ENCODE data around the gene ENC1. TPM values are rescaled to one million over a fixed set of nuclear protein-coding genes. Genes with fewer than 3 reads are reported as not detected.

ENC1 gene
- total RNA-seq, 1 donor from 2014 or later = 1.2 TPM

DNA sequence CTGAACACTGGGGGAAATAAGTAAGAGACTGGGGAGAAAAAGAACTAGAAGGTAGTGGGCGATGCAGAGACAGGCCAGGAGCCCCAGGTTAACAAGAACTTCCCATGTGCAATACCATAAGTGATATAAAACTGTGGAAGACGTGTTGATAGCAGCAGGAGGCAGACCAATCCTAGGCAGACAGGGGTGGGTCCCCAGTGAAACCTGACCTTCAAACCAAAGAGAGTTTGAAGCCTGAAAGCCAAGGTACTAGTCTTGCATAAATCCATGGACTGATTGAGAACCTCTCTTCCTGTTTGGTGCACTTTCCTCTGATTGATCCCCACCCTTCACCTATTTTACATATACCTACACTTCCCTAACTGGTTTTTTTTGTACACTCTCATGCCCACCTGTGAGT, 29.3 kb upstream of the ENC1 start:
- Mint-ChIP-seq H3K36me3 (ENCODE audit: low read depth) (no peaks in the 10 kb centered on the region), H3K27ac (no peak overlapping the region), H3K27me3 (peaks cover 31% of the 10 kb centered on the region), H3K9me3 (no peaks in the 10 kb centered on the region), H3K4me3 (no peak overlapping the region), H3K4me1 (no peaks in the 10 kb centered on the region)
- intact Hi-C loops (cut with micrococcal nuclease) = loop anchor here (5.0 kb wide), 1 partner anchor 72 kb away; no protein-coding TSS in a partner anchor
- no peak for DNase-seq

DNA sequence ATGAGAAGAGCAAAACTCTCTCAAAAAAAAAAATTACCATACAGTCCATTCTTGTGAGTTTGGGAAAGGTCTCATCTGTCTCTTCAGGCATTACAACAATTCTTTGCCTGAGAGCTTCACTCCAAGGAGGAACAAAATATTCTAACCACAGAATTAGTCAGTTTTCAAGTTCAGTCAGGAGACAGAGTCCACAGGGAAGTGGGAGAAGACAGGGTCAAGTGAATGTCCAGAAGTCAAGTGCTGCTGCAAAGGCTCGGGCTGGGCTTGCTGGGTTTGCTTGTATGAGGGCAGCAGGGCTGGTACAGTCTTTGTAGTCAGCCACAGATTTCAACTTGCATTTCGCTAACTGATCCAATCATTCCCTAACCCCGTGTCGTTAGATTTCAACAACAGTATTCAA, 26.9 kb upstream of the ENC1 start:
- peaks cover 31% of the 10 kb centered on the region for H3K27me3 Mint-ChIP-seq
- no peaks in the 10 kb centered on the region for H3K9me3 Mint-ChIP-seq
- no peaks in the 10 kb centered on the region for H3K4me1 Mint-ChIP-seq
- H3K4me3 Mint-ChIP-seq = no peak overlapping the region
- no peaks in the 10 kb centered on the region for H3K36me3 Mint-ChIP-seq (ENCODE audit: low read depth)
- no peak overlapping the region for H3K27ac Mint-ChIP-seq
- no peak for DNase-seq
- intact Hi-C loops (cut with micrococcal nuclease) = no loop called here

DNA sequence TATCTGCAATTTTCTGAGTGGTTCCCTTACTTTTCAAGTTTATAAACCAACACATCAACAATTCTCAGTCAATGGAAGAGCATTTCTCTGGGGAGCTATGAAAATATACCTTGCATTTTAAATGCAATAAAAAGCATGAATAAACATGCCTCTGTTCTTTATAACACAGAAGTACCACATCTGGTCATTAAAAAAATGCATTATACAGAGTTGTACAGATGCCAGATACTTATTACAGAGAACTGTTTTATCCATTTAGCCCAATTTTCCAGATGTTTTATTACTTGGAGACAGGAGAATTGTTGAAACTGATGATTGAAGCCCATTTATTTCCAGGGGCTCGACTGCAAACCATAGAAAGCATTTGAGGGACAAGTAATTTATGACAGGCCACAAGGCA, 25.3 kb upstream of the ENC1 start:
- peaks cover 36% of the 10 kb centered on the region for H3K27me3 Mint-ChIP-seq
- no peaks in the 10 kb centered on the region for H3K9me3 Mint-ChIP-seq
- no peak overlapping the region for H3K27ac Mint-ChIP-seq
- no peaks in the 10 kb centered on the region for H3K4me1 Mint-ChIP-seq
- intact Hi-C loops (cut with micrococcal nuclease) = no loop called here
- DNase-seq = no peak
- H3K4me3 Mint-ChIP-seq = no peak overlapping the region
- no peaks in the 10 kb centered on the region for H3K36me3 Mint-ChIP-seq (ENCODE audit: low read depth)

DNA sequence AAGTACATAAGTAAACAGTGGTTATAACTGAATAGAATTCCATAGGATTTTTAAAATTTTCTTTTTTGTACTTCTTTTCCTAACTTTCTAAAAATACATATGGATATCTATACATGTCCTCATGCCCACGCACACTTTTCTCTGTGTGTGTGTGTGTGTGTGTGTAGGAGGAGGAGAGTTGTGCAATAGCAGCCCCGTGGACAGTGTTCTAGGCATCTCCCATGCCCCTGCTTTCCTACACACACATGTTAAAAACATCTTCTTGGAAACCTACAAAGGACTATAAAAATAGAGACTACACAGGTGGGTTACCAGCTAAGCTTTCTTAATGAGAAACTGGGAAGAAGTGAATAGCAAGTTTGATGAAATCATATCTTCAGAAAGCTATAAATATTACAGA, 24.7 kb upstream of the ENC1 start:
- Mint-ChIP-seq H3K4me3 (no peak overlapping the region), H3K4me1 (no peaks in the 10 kb centered on the region), H3K27me3 (peaks cover 41% of the 10 kb centered on the region), H3K27ac (no peak overlapping the region), H3K9me3 (no peaks in the 10 kb centered on the region), H3K36me3 (ENCODE audit: low read depth) (no peaks in the 10 kb centered on the region)
- intact Hi-C loops (cut with micrococcal nuclease) = no loop called here
- no peak for DNase-seq

DNA sequence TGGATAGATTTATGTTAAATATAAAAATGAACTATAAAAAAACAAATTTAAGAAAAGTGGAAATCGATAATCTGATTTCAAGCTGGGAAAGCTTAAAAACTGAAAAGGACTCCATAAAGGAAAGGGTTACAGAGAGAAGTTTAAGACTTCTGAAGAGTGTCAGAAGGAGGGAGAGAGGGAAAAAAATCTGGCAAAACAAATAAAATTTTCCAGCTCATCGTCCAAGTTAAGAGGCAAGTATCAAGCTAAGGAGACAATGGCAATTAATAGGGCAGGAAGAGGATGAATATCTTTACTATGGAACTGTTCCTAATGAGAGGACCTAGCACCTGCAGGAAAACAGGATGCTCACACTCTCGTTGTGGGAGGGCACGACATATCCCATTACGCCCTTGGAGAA, 24.0 kb upstream of the ENC1 start:
- DNase-seq = no peak
- H3K36me3 Mint-ChIP-seq (ENCODE audit: low read depth) = no peaks in the 10 kb centered on the region
- no peak overlapping the region for H3K4me3 Mint-ChIP-seq
- H3K4me1 Mint-ChIP-seq = no peaks in the 10 kb centered on the region
- H3K9me3 Mint-ChIP-seq = no peaks in the 10 kb centered on the region
- peaks cover 43% of the 10 kb centered on the region for H3K27me3 Mint-ChIP-seq
- intact Hi-C loops (cut with micrococcal nuclease) = no loop called here
- H3K27ac Mint-ChIP-seq = no peak overlapping the region

DNA sequence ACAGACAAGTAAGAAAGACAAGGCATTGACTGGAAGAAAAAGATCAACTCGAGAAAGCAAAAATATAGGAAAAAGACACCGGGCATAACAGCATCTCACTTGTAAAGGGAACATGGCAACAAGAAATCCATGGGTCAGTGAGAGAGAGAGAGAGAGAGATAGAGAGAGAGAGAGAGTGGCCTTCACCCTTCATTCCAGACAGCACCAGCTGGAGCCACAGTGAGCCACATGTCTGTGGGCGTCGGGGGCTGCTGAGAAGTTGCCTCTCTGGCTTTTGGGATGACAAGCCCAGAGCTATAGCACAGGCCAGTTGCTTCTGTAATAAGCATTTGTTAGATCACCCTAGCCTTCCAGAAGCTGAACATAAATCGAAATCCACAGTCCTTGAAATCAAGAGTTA, 20.3 kb upstream of the ENC1 start:
- Mint-ChIP-seq H3K4me1 (no peaks in the 10 kb centered on the region), H3K36me3 (ENCODE audit: low read depth) (no peaks in the 10 kb centered on the region), H3K4me3 (no peak overlapping the region), H3K27ac (no peak overlapping the region), H3K9me3 (no peaks in the 10 kb centered on the region), H3K27me3 (peaks cover 42% of the 10 kb centered on the region)
- intact Hi-C loops (cut with micrococcal nuclease) = no loop called here
- no peak for DNase-seq

DNA sequence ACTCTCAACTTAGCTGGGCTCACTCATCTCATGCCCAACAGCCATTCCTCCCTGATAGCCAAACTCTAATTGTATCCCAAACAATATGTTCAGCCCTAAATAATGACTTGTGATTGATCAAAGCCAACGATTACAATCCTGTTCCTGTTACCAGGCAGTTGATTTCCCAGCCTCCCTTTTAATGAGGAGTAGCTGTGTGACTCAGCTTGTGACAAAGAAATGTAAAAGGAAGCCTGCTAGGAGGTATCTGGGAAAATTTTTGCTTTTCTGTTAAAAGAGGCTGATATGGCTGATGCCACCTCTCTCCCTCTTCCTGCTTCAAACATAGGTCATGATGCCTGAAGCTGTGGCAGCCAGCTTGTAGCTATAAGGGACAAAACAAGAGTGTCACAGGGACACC, 19.6 kb upstream of the ENC1 start:
- intact Hi-C loops (cut with micrococcal nuclease) = no loop called here

DNA sequence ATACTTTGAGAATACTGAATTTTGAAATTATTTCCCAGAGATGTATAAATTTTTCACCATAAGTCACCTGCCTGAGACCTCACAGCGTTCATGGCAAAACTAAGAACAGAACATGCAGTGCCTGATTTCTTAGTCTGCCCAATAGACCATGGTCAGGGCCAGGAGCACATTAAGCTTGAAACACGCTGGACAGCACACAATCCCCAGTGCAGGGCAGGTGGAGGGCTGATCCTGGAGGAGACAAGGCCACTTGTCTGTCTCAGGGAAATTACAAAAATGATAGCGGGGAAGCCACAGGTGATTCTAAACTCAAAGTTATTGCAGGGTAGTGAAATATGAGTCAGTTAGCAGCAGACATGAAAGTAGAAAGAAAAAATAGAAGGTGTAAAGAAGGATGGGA, 18.6 kb upstream of the ENC1 start:
- Mint-ChIP-seq H3K36me3 (ENCODE audit: low read depth) (no peaks in the 10 kb centered on the region), H3K9me3 (no peaks in the 10 kb centered on the region), H3K27me3 (peaks cover 36% of the 10 kb centered on the region), H3K4me3 (no peak overlapping the region), H3K4me1 (no peaks in the 10 kb centered on the region), H3K27ac (no peak overlapping the region)
- no peak for DNase-seq
- intact Hi-C loops (cut with micrococcal nuclease) = no loop called here

More for the DNA sequence above, 19.6 kb upstream of the ENC1 start:
- Mint-ChIP-seq H3K27me3 (peaks cover 35% of the 10 kb centered on the region), H3K36me3 (ENCODE audit: low read depth) (no peaks in the 10 kb centered on the region), H3K4me1 (no peaks in the 10 kb centered on the region), H3K27ac (no peak overlapping the region), H3K4me3 (no peak overlapping the region), H3K9me3 (no peaks in the 10 kb centered on the region)
- no peak for DNase-seq

DNA sequence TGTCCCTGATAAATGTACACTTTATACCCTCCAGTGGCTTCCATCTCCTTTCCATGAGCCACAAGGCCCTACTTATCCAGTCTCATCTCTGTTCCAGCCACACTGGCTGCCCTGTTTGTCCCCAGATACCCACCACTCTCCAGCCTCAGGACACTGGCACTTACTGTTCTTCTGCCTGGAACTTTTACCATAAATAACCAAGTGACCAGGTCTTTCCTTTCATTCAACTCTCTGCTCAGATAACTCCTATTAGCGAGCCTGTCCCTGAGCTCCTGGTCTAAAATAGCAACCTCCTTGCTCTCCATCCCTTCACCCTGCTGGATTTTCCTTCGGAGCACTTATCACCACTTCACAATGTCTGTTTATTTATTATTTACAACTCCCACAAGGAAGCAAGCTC, 16.6 kb upstream of the ENC1 start:
- Mint-ChIP-seq H3K27ac (no peak overlapping the region), H3K4me3 (no peak overlapping the region), H3K36me3 (ENCODE audit: low read depth) (no peaks in the 10 kb centered on the region), H3K9me3 (no peaks in the 10 kb centered on the region), H3K27me3 (peaks cover 30% of the 10 kb centered on the region), H3K4me1 (no peaks in the 10 kb centered on the region)
- DNase-seq = no peak
- intact Hi-C loops (cut with micrococcal nuclease) = no loop called here

DNA sequence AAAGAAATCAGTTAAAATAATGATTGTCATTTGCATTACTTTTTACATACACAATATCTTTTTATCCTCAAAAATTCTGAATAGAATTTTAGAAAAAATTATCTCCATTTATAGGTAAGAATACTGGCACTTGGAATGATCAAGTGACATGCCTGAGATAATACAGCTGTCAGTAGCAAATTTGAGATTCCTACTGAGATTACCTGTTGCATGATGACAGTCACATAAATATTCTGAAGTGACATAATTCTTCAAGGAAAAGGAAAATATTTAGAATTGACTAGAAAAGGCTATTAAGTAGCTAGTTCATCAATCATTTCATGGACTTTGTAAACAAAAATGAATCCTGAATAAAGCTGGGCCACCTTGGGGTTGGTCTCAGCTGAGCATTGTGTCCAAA, 15.2 kb upstream of the ENC1 start:
- Mint-ChIP-seq H3K9me3 (no peaks in the 10 kb centered on the region), H3K36me3 (ENCODE audit: low read depth) (no peaks in the 10 kb centered on the region), H3K4me1 (no peaks in the 10 kb centered on the region), H3K4me3 (no peak overlapping the region), H3K27me3 (peaks cover 31% of the 10 kb centered on the region), H3K27ac (no peak overlapping the region)
- intact Hi-C loops (cut with micrococcal nuclease) = no loop called here
- DNase-seq = no peak

DNA sequence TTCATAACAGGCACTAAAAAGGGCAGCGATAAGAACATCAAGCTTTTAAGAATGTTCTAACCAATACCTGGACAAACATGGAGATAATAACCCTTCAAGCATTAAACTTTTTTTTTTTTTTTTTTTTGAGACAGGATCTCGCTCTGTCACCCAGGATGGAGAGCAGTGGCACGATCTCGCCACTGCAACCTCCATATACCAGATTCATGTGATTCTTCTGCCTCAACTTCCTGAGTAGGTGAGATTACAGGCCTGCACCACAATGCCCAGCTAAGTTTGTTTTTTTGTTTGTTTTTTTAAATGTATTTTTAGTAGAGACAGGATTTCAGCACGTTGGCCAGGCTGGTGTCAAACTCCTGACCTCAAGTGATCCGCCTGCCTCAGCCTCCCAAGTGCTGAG, 14.7 kb upstream of the ENC1 start:
- Mint-ChIP-seq H3K27ac (no peak overlapping the region), H3K4me1 (no peaks in the 10 kb centered on the region), H3K9me3 (no peaks in the 10 kb centered on the region), H3K36me3 (ENCODE audit: low read depth) (no peaks in the 10 kb centered on the region), H3K27me3 (peaks cover 27% of the 10 kb centered on the region), H3K4me3 (no peak overlapping the region)
- no peak for DNase-seq
- intact Hi-C loops (cut with micrococcal nuclease) = no loop called here

DNA sequence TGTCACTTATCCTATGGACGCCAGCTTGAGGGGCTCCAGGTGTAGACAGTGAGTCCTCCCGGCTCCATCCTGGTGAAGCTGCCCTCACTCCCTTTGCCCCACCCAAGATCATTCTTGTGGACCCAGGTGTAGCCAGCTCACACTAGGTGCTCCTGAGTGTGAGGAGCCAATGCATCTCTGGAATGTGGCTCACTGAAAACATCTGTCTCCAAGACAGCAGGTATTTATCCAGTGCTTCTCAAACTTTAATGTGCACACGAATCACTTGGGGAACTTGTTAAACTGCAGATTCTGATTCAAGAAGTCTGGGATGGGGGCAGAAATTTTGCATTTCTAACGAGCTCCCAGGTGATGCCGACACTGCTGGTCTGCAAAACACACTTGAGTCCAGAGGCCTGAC, 13.5 kb upstream of the ENC1 start:
- intact Hi-C loops (cut with micrococcal nuclease) = no loop called here
- Mint-ChIP-seq H3K36me3 (ENCODE audit: low read depth) (no peaks in the 10 kb centered on the region), H3K9me3 (no peaks in the 10 kb centered on the region), H3K4me3 (no peak overlapping the region), H3K27me3 (peaks cover 23% of the 10 kb centered on the region), H3K4me1 (no peaks in the 10 kb centered on the region), H3K27ac (no peak overlapping the region)
- DNase-seq = no peak

DNA sequence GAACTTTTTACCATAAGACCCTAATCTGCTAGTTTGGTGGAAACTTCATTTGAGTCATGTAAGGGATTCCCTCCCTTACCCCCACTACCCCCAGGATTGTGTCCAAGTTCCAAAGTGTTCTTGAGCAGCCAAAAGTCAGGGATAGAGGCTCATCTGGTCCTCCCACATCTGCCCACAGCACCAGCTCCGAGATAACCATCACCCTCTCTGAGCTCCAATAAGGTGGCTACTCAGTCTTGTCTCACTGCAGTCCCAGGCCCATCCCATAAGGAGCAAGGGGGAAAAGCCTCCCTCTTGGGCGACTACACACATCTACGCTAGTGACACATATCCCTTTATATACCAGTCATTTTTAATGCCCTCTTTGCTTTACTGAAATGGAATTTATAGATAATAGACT, 12.0 kb upstream of the ENC1 start:
- DNase-seq = no peak
- no peaks in the 10 kb centered on the region for H3K9me3 Mint-ChIP-seq
- intact Hi-C loops (cut with micrococcal nuclease) = no loop called here
- H3K4me3 Mint-ChIP-seq = no peak overlapping the region
- no peak overlapping the region for H3K27ac Mint-ChIP-seq
- H3K27me3 Mint-ChIP-seq = peaks cover 20% of the 10 kb centered on the region
- no peaks in the 10 kb centered on the region for H3K36me3 Mint-ChIP-seq (ENCODE audit: low read depth)
- peaks cover 1% of the 10 kb centered on the region for H3K4me1 Mint-ChIP-seq

DNA sequence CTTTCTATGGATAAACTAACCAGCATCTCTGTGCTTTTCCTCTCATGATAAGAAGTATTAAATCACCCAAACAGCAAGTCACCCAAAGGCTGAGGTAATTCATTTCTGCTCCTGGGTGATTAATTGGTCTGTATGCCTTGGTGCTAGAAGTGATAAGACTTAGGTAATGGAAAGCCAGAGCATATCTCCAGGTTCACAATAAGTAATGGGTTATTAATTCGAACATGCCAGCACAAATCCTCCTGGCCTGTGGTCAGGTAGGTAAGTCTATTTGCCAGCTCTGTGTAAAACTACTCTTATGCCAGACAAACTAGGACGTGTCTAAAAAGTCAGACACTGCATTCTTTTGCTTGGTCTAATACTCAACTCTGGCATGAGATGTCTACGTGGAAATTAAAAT, 11.2 kb upstream of the ENC1 start:
- peaks cover 1% of the 10 kb centered on the region for H3K4me1 Mint-ChIP-seq
- H3K36me3 Mint-ChIP-seq (ENCODE audit: low read depth) = no peaks in the 10 kb centered on the region
- no peak overlapping the region for H3K27ac Mint-ChIP-seq
- peaks cover 23% of the 10 kb centered on the region for H3K27me3 Mint-ChIP-seq
- no peak for DNase-seq
- no peaks in the 10 kb centered on the region for H3K9me3 Mint-ChIP-seq
- H3K4me3 Mint-ChIP-seq = no peak overlapping the region
- intact Hi-C loops (cut with micrococcal nuclease) = no loop called here

DNA sequence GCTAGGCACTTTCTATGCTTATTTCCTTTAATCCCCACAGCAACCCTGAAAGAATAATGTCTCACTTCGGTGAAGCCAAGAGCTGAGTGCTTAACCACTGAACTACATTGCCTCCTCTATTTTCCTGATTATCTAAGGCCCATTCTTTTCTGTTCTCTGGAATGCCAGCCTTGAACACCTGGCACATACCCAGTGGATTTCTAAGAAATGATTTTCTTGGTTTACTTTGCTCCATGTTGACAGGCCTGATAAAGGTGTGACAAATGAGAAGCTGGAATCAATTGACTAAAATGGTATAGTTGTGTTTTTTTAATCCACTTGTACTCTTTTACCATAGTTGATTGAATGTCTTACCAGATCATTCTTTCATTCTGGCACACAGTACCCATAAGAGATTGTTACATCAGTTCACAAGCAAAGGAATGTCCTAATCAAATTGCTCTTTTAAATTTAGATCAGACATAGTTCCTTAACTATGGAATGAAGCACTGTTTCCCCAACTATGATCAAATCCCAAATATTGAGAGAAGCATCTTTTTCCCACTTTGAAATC, 9.0 kb upstream of the ENC1 start:
- intact Hi-C loops (cut with micrococcal nuclease) = loop anchor here (1.0 to 10.0 kb wide), 7 partner anchors 255 to 1147 kb away; partner anchors contain the start of genes ANKRA2 and UTP15
- no peaks in the 10 kb centered on the region for H3K36me3 Mint-ChIP-seq (ENCODE audit: low read depth)
- DNase-seq = no peak
- no peaks in the 10 kb centered on the region for H3K9me3 Mint-ChIP-seq
- H3K4me3 Mint-ChIP-seq = no peak overlapping the region
- peaks cover 30% of the 10 kb centered on the region for H3K27me3 Mint-ChIP-seq
- H3K27ac Mint-ChIP-seq = no peak overlapping the region
- peaks cover 1% of the 10 kb centered on the region for H3K4me1 Mint-ChIP-seq
